Smooth muscle cell (in vitro differentiated cells): ENCODE data around the gene LHX8. TPM values are rescaled to one million over a fixed set of nuclear protein-coding genes. Genes with fewer than 3 reads are reported as not detected.

Source experiments
- DNase-seq: peaks from one replicate; lab custom pipeline; 2025; ENCODE audit not compliant: unreplicated experiment; lab: John Stamatoyannopoulos, UW
- H2AFZ ChIP-seq: fragments of 200-600 bp; sonication (generic); 2 replicates; pipeline ENCODE4 v1.6.0; 2016; ENCODE audit warnings: antibody characterized with exemption, low read depth, mild to moderate bottlenecking
- H3F3A ChIP-seq: fragments of 200-600 bp; sonication (generic); 2 replicates; pipeline ENCODE4 v1.6.0; 2017; ENCODE audit warnings: antibody characterized with exemption, low read depth
- H3K27ac ChIP-seq: fragments of 200-600 bp; sonication (generic); 2 replicates; pipeline ENCODE4 v1.5.1; 2016; ENCODE audit warnings: low read depth, mild to moderate bottlenecking
- H3K27me3 ChIP-seq: fragments of 200-600 bp; sonication (generic); 2 replicates; pipeline ENCODE4 v1.6.1; 2016; ENCODE audit warnings: low read depth, mild to moderate bottlenecking
- H3K36me3 ChIP-seq: fragments of 200-600 bp; sonication (generic); 2 replicates; pipeline ENCODE4 v1.5.1; 2016; ENCODE audit warnings: low read depth
- H3K4me1 ChIP-seq: fragments of 200-600 bp; sonication (generic); 2 replicates; pipeline ENCODE4 v1.5.1; 2016; ENCODE audit warnings: low read depth
- H3K4me2 ChIP-seq: fragments of 200-600 bp; sonication (generic); 2 replicates; pipeline ENCODE4 v1.6.0; 2016; ENCODE audit warnings: mild to moderate bottlenecking
- H3K4me3 ChIP-seq: fragments of 200-600 bp; sonication (generic); 2 replicates; pipeline ENCODE4 v1.5.1; 2016; ENCODE audit warnings: mild to moderate bottlenecking
- H3K79me2 ChIP-seq: fragments of 200-600 bp; sonication (generic); 2 replicates; pipeline ENCODE4 v1.6.0; 2016; ENCODE audit warnings: low read depth, mild to moderate bottlenecking
- H3K9ac ChIP-seq: fragments of 200-600 bp; sonication (generic); 2 replicates; pipeline ENCODE4 v1.6.0; 2016; ENCODE audit warnings: low read depth
- H3K9me3 ChIP-seq: fragments of 200-600 bp; sonication (generic); replicated peaks from 2 replicates; pipeline ENCODE4 v1.5.1; 2016; ENCODE audit warnings: low read depth
- H4K20me1 ChIP-seq: fragments of 200-600 bp; sonication (generic); 2 replicates; pipeline ENCODE4 v1.6.0; 2016; ENCODE audit warnings: low read depth
- WGBS: methylation state at CpG from one replicate; pipeline ENCODE4 v1.1.7; 2016; ENCODE audit warnings: low lambda C conversion rate; 5-methylcytosine and 5-hydroxymethylcytosine counted together
- polyA plus RNA-seq: library from polyadenylated mRNA; unstranded; fragments of >200 nt; fragmentation: Nextera tagmentation; extraction: Ambion mirVana; gene quantifications from 2 replicates; pipeline ENCODE4 v1.2.1, GENCODE V29; 2016
- total RNA-seq: library from RNA; depleted of rRNA; stranded (reverse); fragments of >200 nt; gene quantifications from 2 replicates; pipeline ENCODE4 v1.2.3, GENCODE V29; 2014
- TF ChIP-seq, protein P1 (sequence below): fragments of 200-600 bp; sonication (generic); IDR thresholded peaks from 2 replicates; pipeline ENCODE4 v1.5.1; 2017; ENCODE audit warnings: borderline replicate concordance, mild to moderate bottlenecking, antibody characterized with exemption; ENCODE audit not compliant: insufficient read depth, poor library complexity, severe bottlenecking

Gene LHX8
- total and polyA plus RNA-seq, 2 experiments from 2014 or later, result not detected

- 2% methylated on average over 23 of the region's 23 CpGs for WGBS
- peaks cover 3% of the 10 kb centered on the region for H3F3A ChIP-seq
- no peaks in the 10 kb centered on the region for H3K79me2 ChIP-seq
- H3K36me3 ChIP-seq, result no peaks in the 10 kb centered on the region
- peaks cover 49% of the 10 kb centered on the region for H3K4me1 ChIP-seq
- H3K27ac ChIP-seq, result no peak overlapping the region
- peak overlapping the region; percentile 41 for H3K4me3 ChIP-seq
- H3K9me3 ChIP-seq, result no peaks in the 10 kb centered on the region
- no peak overlapping the region for H3K9ac ChIP-seq
- TF ChIP-seq, protein P1, sequence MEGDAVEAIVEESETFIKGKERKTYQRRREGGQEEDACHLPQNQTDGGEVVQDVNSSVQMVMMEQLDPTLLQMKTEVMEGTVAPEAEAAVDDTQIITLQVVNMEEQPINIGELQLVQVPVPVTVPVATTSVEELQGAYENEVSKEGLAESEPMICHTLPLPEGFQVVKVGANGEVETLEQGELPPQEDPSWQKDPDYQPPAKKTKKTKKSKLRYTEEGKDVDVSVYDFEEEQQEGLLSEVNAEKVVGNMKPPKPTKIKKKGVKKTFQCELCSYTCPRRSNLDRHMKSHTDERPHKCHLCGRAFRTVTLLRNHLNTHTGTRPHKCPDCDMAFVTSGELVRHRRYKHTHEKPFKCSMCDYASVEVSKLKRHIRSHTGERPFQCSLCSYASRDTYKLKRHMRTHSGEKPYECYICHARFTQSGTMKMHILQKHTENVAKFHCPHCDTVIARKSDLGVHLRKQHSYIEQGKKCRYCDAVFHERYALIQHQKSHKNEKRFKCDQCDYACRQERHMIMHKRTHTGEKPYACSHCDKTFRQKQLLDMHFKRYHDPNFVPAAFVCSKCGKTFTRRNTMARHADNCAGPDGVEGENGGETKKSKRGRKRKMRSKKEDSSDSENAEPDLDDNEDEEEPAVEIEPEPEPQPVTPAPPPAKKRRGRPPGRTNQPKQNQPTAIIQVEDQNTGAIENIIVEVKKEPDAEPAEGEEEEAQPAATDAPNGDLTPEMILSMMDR, result no peak
- H3K4me2 ChIP-seq, result peak overlapping the region; percentile 85
- peaks cover 3% of the 10 kb centered on the region for H4K20me1 ChIP-seq
- no peak for DNase-seq
- peak overlapping the region; percentile 32 for H2AFZ ChIP-seq
- peaks cover 83% of the 10 kb centered on the region for H3K27me3 ChIP-seq
Observed at GRCh38 chr1:75135573-75136194, 1.5 kb downstream of the LHX8 start.

- no peak for DNase-seq
- no peak overlapping the region for H3K27ac ChIP-seq
- peak overlapping the region; percentile 85 for H3K4me2 ChIP-seq
- H3K36me3 ChIP-seq, result no peaks in the 10 kb centered on the region
- H3K79me2 ChIP-seq, result no peaks in the 10 kb centered on the region
- TF ChIP-seq, protein P1, result no peak
- H3K4me1 ChIP-seq, result peaks cover 42% of the 10 kb centered on the region
- peak overlapping the region; percentile 68 for H2AFZ ChIP-seq
- no peaks in the 10 kb centered on the region for H3K9me3 ChIP-seq
- peaks cover 82% of the 10 kb centered on the region for H3K27me3 ChIP-seq
- H3K4me3 ChIP-seq, result peak overlapping the region; percentile 41
- H4K20me1 ChIP-seq, result peaks cover 3% of the 10 kb centered on the region
- peaks cover 3% of the 10 kb centered on the region for H3F3A ChIP-seq
- under 1% methylated on average over 46 of the region's 64 CpGs for WGBS
- no peak overlapping the region for H3K9ac ChIP-seq
Observed at GRCh38 chr1:75136195-75136815, 2.1 kb downstream of the LHX8 start.

- peaks cover 3% of the 10 kb centered on the region for H3F3A ChIP-seq
- DNase-seq, result no peak
- TF ChIP-seq, protein P1, result no peak
- H3K4me2 ChIP-seq, result peak overlapping the region; percentile 85
- no peaks in the 10 kb centered on the region for H3K9me3 ChIP-seq
- H3K4me1 ChIP-seq, result peaks cover 35% of the 10 kb centered on the region
- H3K36me3 ChIP-seq, result no peaks in the 10 kb centered on the region
- WGBS, result 3% methylated on average over 18 of the region's 37 CpGs
- peaks cover 3% of the 10 kb centered on the region for H4K20me1 ChIP-seq
- H3K4me3 ChIP-seq, result peak overlapping the region; percentile 41
- no peak overlapping the region for H2AFZ ChIP-seq
- no peak overlapping the region for H3K9ac ChIP-seq
- peak overlapping the region; percentile 49 for H3K27ac ChIP-seq
- H3K79me2 ChIP-seq, result no peaks in the 10 kb centered on the region
- peaks cover 81% of the 10 kb centered on the region for H3K27me3 ChIP-seq
Observed at GRCh38 chr1:75136921-75137641, 2.9 kb downstream of the LHX8 start.
